Astrocyte of the spinal cord (primary cell): ENCODE results near the gene RBM19.

Experiments used
- DNase-seq: peaks from one replicate; pipeline ENCODE4 v3.0.0; 2011; ENCODE audit warnings: low read depth, low spot score
- H3K4me3 ChIP-seq: 2 replicates; pipeline ENCODE4 v1.5.1; 2011; ENCODE audit warnings: low read depth, mild to moderate bottlenecking, low read length, moderate library complexity
- in situ Hi-C: cut with HindIII; loops from 2 replicates; pipeline ENCODE4 v1.10.0; 2017; ENCODE audit warnings: low sequenced_read_pairs
- TF ChIP-seq, protein P1 (sequence below): IDR thresholded peaks from 2 replicates; pipeline ENCODE4 v1.5.1; 2012; ENCODE audit warnings: low read depth, mild to moderate bottlenecking, low read length, inconsistent platforms

The RBM19 gene, protein sequence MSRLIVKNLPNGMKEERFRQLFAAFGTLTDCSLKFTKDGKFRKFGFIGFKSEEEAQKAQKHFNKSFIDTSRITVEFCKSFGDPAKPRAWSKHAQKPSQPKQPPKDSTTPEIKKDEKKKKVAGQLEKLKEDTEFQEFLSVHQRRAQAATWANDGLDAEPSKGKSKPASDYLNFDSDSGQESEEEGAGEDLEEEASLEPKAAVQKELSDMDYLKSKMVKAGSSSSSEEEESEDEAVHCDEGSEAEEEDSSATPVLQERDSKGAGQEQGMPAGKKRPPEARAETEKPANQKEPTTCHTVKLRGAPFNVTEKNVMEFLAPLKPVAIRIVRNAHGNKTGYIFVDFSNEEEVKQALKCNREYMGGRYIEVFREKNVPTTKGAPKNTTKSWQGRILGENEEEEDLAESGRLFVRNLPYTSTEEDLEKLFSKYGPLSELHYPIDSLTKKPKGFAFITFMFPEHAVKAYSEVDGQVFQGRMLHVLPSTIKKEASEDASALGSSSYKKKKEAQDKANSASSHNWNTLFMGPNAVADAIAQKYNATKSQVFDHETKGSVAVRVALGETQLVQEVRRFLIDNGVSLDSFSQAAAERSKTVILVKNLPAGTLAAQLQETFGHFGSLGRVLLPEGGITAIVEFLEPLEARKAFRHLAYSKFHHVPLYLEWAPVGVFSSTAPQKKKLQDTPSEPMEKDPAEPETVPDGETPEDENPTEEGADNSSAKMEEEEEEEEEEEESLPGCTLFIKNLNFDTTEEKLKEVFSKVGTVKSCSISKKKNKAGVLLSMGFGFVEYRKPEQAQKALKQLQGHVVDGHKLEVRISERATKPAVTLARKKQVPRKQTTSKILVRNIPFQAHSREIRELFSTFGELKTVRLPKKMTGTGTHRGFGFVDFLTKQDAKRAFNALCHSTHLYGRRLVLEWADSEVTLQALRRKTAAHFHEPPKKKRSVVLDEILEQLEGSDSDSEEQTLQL

DNA sequence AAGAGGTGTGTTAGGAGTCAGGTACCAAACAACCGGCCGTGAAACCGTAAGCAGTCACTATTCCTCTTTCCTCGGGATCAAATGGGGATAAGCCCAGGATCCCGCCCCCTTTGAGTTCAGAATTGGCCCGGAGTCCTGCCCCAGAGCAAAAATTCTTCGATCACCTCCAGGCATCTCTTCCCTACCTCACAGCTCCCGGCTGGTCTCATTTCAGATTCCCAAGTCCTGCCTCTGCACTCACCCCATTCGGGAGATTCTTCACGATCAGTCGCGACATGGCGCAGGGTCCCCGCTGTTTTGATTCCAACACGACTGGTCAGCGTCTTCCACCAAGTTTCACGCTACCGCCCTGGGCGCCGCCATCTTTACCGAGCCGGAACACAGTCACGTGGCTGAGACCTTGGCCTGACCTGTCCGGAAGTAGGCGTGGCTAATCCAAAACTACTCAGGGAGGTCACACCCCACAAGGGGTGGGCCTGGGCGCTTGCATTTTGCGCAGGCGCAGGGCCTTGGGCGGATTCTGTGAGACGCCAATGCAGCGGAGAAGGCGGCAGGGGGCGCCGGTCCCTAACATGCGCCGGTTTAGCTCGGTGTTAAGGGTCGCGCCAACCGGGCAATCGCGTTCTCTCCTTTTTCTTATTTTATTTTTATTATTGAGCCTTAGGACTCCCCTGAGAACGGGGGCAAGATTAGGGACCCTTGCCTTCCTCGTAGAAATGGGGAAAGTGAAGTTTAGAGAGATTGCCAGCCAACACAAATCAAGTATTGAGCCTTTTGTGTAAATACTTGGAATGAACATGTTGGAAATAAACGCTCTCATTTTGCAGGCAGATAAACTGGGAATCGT is at the start of gene RBM19:
RBM19 (minus strand) TSS at position 375 of the 847 bp plus-strand sequence; CDS start at position 277, 98 bp downstream.
- TF ChIP-seq, protein P1, sequence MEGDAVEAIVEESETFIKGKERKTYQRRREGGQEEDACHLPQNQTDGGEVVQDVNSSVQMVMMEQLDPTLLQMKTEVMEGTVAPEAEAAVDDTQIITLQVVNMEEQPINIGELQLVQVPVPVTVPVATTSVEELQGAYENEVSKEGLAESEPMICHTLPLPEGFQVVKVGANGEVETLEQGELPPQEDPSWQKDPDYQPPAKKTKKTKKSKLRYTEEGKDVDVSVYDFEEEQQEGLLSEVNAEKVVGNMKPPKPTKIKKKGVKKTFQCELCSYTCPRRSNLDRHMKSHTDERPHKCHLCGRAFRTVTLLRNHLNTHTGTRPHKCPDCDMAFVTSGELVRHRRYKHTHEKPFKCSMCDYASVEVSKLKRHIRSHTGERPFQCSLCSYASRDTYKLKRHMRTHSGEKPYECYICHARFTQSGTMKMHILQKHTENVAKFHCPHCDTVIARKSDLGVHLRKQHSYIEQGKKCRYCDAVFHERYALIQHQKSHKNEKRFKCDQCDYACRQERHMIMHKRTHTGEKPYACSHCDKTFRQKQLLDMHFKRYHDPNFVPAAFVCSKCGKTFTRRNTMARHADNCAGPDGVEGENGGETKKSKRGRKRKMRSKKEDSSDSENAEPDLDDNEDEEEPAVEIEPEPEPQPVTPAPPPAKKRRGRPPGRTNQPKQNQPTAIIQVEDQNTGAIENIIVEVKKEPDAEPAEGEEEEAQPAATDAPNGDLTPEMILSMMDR: peak; percentile 95
- peak within 1 kb of the TSS; percentile 99 for H3K4me3 ChIP-seq
- in situ Hi-C loops: no loop called here
- peak; percentile 97 for DNase-seq

DNA sequence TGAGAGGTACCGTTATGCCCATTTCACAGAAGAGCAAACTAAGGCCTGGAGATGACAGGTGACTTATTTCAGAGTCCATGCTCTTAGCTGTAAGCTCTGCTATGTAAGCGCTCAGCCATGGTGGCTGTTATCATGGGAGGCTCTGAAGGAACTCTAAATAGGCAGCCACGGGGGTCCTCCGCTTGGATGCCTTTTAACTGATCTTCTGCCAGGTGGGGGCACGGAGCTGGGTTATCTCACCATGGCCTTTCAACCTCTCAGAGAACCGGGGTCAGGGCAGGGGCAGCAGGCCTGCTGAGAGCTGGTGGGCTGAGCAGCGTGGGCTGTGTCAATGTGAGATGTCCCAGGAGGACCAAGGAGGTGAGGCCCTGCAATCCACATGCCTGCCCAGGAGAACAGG is 49.7 kb upstream of the RBM19 start:
- H3K4me3 ChIP-seq: no peak overlapping the region
- DNase-seq: no peak
- TF ChIP-seq, protein P1: no peak
- in situ Hi-C loops: no loop called here

DNA sequence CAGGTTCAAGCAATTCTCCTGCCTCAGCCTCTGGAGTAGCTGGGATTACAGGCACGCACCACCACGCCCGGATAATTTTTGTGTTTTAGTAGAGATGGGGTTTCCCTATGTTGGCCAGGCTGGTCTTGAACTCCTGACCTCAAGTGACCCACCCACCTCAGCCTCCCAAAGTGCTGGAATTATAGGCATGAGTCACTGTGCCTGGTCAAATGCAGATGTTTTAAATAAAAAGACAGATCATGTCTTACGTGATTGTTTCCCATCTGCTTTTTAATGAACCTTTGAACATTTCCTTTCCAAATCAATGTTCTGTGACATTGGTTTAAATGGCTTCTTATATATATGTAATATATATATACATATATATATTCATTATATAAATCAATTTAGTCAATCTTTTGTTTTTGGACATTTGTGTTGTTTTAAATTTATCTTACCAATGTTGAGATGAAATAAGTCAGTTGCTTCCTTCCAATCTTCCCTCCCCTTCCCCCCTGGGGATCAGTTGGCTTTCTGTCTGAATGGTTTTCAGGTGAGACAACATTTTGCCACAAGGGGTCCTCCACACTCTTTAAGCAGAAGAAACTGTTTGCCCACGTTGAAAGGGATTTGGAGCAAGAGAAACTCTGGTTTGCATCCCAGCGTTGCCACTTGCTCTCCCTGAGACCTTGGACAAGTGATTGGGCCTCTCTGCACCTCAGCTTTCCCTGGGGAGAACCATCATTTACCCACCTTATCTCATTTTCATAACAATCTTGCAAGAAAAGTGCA is 47.6 kb upstream of the RBM19 start:
- in situ Hi-C loops: no loop called here
- TF ChIP-seq, protein P1: peak; percentile 26
- no peak overlapping the region for H3K4me3 ChIP-seq
- DNase-seq: peak; percentile 4

DNA sequence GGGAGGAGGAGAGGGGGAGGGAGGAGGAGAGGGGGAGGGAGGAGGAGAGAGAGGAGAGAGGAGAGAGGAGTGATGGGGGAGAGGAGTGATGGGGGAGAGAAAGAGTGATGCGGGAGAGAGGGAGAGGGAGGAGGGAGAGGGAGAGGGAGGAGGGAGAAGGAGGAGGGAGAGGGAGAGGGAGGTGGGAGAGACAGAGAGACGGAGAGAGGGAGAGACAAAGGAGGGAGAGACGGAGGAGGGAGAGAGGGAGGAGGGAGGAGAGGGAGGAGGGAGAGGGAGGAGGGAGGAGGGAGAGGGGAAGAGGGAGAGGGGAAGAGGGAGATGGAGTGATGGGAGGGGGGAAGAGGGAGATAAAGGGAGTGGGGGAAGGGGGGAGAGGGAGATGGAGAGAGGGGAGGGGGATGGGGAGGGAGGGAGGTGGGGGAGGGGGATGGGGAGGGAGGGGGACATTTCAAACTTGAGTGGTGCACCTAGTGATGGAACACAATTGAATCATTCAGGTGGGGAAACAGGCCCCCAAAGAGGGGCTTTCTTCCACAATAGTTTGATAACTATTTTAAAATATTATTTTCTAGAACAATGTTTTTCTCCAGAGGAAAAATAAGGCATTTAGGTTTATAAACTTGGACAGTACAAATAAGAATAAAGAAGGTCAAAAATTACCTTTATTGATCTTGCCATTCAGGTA is 46.8 kb upstream of the RBM19 start:
- no peak for DNase-seq
- no peak overlapping the region for H3K4me3 ChIP-seq
- TF ChIP-seq, protein P1: no peak
- in situ Hi-C loops: no loop called here

DNA sequence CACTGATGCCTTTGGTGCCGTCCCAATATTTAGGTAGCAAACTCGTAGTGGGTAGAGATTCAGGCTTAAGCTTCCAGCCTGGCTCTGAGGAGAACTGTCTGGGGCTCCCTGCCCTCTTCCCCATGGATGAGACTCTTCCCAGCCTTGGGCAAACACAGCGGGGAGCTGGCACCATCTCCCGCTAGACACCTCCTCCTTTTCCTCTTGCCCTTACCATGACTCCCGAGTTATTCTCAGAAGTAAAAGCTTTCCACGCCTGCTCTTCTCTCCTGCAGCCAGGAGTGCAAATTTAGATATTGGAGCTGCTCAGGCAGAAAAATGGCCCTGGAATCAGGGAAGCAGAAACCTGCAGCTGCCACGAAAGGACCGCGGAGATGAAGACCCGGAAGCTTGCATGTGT is 45.6 kb upstream of the RBM19 start:
- in situ Hi-C loops: no loop called here
- no peak for DNase-seq
- H3K4me3 ChIP-seq: no peak overlapping the region
- TF ChIP-seq, protein P1: no peak
